Measurements from ENCODE around the gene GDF15. TPM values are rescaled to one million over a fixed set of nuclear protein-coding genes. Genes with fewer than 3 reads are reported as not detected.

The GDF15 gene, protein sequence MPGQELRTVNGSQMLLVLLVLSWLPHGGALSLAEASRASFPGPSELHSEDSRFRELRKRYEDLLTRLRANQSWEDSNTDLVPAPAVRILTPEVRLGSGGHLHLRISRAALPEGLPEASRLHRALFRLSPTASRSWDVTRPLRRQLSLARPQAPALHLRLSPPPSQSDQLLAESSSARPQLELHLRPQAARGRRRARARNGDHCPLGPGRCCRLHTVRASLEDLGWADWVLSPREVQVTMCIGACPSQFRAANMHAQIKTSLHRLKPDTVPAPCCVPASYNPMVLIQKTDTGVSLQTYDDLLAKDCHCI
- not detected for total RNA-seq
- not detected for polyA plus RNA-seq

DNA sequence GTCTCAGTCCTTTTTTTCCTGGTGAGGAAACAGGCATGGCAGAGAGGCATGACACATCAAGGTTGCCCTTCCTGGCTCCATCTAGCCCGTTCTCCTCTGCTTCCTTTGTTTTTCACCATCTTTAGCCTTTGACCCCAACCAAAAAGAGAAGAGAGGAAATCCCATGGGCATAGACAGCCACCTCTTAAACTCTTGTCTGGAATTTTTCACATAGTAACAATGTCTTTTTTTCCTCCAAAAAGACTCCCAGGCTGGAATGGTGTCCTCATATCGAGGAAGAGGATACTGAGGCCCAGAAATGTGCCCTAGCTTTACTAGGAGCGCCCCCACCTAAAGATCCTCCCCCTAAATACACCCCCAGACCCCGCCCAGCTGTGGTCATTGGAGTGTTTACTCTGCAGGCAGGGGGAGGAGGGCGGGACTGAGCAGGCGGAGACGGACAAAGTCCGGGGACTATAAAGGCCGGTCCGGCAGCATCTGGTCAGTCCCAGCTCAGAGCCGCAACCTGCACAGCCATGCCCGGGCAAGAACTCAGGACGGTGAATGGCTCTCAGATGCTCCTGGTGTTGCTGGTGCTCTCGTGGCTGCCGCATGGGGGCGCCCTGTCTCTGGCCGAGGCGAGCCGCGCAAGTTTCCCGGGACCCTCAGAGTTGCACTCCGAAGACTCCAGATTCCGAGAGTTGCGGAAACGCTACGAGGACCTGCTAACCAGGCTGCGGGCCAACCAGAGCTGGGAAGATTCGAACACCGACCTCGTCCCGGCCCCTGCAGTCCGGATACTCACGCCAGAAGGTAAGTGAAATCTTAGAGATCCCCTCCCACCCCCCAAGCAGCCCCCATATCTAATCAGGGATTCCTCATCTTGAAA, at the start of gene GDF15:
GDF15 (plus strand) TSS at position 484 of the 868 bp plus-strand sequence; CDS start at position 516, 32 bp downstream.
- Mint-ChIP-seq H3K4me3 (no peak within 1 kb of the TSS), H3K27ac (peak within 1 kb of the TSS in 1 of 3 donors; percentile 32), H3K27me3 (peaks cover 65% of the 10 kb centered on the region), H3K36me3 (no peaks in the 10 kb centered on the region), H3K9me3 (no peaks in the 10 kb centered on the region), H3K4me1 (peaks cover 0 to 14% (median 4%) of the 10 kb centered on the region in 4 donors)
- peak in 1 of 3 donors; percentile 16 for DNase-seq
- Histone ChIP-seq H3K27ac (ENCODE audit: insufficient read depth, low read length, poor library complexity, severe bottlenecking) (no peak within 1 kb of the TSS), H3K36me3 (ENCODE audit: control insufficient read depth, insufficient read depth, low read length) (no peaks in the 10 kb centered on the region), H3K9me3 (ENCODE audit: control insufficient read depth in 2 of 2, low read length in 2 of 2) (no peaks in the 10 kb centered on the region), H3K27me3 (ENCODE audit: control insufficient read depth, insufficient read depth, low read length) (peaks cover 11% of the 10 kb centered on the region), H3K4me3 (ENCODE audit: low read depth, low read length) (no peak within 1 kb of the TSS), H3K4me1 (ENCODE audit: control insufficient read depth, insufficient read depth, low read length, poor library complexity, severe bottlenecking) (peaks cover 11% of the 10 kb centered on the region)
- ATAC-seq (ENCODE audit: low read depth in 2 of 2) = no peak

DNA sequence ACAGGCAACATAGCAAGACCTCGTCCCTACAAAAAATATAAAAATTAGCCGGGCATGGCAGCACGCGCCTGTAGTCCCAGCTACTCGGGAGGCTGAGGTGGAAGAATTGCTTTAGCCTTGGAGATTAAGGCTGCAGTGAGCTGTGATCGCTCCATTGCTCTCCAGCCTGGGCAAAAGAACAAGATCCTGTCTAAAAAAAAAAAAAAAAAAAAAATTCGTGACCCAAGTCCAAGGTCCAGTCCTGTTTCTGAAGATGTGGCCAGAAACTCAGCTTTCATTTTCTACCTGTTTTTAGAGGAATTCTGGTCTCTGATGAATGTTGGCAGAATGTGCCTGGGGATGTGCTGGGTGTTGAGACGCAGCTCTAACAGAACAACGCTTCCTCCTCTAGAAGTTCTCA, 47.4 kb upstream of the GDF15 start:
- H3K4me1 ChIP-seq (ENCODE audit: control insufficient read depth, insufficient read depth, low read length, poor library complexity, severe bottlenecking) = peaks cover 16% of the 10 kb centered on the region
- H3K27me3 Mint-ChIP-seq = no peaks in the 10 kb centered on the region
- no peak overlapping the region for H3K4me3 ChIP-seq (ENCODE audit: low read depth, low read length)
- no peak overlapping the region for H3K27ac ChIP-seq (ENCODE audit: insufficient read depth, low read length, poor library complexity, severe bottlenecking)
- peak overlapping the region in 1 of 3 donors; percentile 86 for H3K27ac Mint-ChIP-seq
- peaks cover 4% of the 10 kb centered on the region for H3K36me3 Mint-ChIP-seq
- no peaks in the 10 kb centered on the region for H3K9me3 ChIP-seq (ENCODE audit: control insufficient read depth in 2 of 2, low read length in 2 of 2)
- no peaks in the 10 kb centered on the region for H3K36me3 ChIP-seq (ENCODE audit: control insufficient read depth, insufficient read depth, low read length)
- no peak for DNase-seq
- no peak for ATAC-seq (ENCODE audit: low read depth in 2 of 2)
- H3K27me3 ChIP-seq (ENCODE audit: control insufficient read depth, insufficient read depth, low read length) = no peaks in the 10 kb centered on the region
- peaks cover 5 to 24% (median 16%) of the 10 kb centered on the region in 4 donors for H3K4me1 Mint-ChIP-seq
- no peaks in the 10 kb centered on the region for H3K9me3 Mint-ChIP-seq
- peak overlapping the region; percentile 67 to 95 (median 74) for H3K4me3 Mint-ChIP-seq

DNA sequence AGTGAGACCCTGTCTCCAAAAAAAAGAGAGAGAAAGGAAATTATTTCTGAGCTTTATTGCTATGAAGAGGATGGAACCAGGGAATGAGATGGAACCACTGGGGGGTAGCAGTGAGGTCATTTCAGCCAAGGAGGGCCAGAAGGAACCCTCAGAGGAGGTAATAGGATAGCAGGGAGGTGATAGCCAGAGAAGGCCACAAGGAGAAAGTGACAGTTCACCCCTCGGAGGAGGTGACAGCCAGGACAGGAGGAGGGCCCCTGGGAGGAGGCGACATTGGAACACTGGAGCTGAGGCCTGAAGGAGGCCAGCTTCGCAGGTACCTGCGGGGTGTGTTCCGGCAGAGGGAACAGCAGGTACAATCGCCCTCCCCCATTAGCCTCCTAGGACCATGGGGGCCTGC, 46.2 kb upstream of the GDF15 start:
- Mint-ChIP-seq H3K27ac (peak overlapping the region; percentile 46 to 84 (median 56)), H3K4me1 (peaks cover 5 to 28% (median 17%) of the 10 kb centered on the region in 4 donors), H3K27me3 (no peaks in the 10 kb centered on the region), H3K9me3 (peaks cover 0 to 1% (median 0%) of the 10 kb centered on the region in 7 donors), H3K4me3 (peak overlapping the region; percentile 89 to 95 (median 92)), H3K36me3 (peaks cover 9% of the 10 kb centered on the region)
- H3K9me3 ChIP-seq (ENCODE audit: control insufficient read depth in 2 of 2, low read length in 2 of 2) = no peaks in the 10 kb centered on the region
- no peak overlapping the region for H3K27ac ChIP-seq (ENCODE audit: insufficient read depth, low read length, poor library complexity, severe bottlenecking)
- DNase-seq = no peak
- peak overlapping the region; percentile 75 for H3K4me3 ChIP-seq (ENCODE audit: low read depth, low read length)
- ATAC-seq (ENCODE audit: low read depth in 2 of 2) = no peak
- H3K4me1 ChIP-seq (ENCODE audit: control insufficient read depth, insufficient read depth, low read length, poor library complexity, severe bottlenecking) = peaks cover 16% of the 10 kb centered on the region
- H3K27me3 ChIP-seq (ENCODE audit: control insufficient read depth, insufficient read depth, low read length) = no peaks in the 10 kb centered on the region
- H3K36me3 ChIP-seq (ENCODE audit: control insufficient read depth, insufficient read depth, low read length) = peaks cover 2% of the 10 kb centered on the region

DNA sequence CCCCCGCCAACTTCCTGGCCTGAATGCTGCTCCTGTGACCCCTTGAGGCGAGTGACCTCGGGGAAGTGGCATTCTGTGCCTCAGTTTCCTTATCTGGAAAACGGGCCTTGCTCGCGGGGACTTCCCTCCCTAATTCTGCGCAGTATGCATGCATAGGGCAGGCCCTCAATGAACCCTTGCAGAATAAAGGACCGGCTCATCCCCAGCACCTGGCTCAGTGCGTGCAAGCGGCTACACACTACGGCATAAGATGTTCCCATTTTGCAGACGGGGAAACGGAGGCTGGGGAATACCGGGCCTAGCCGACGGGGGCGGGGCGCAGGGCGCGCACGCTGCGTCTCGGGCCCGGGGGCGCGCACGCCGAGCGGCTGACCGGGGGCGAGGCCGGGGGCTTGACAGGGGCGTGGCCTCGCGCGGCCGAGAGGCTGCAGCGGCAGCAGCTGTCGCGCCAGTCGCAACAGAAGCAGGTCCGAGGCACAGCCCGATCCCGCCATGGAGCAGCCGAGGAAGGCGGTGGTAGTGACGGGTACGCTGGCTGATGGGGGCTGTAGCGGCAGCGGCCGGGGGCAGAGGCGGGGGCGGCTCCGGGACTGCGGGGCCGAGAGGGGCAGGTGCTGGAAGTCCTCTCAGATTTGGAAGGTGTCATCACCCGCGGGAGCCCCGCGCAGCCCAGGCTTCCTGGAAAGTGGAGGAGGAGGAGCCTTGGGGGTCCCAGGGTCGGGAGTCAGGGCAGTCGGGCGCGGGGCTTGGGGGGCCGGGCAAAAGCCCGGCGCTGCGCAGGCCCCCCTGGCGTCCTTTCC, 45.6 kb upstream of the GDF15 start, which contains the start of gene PGPEP1:
PGPEP1 (plus strand) TSS at position 409 of the 800 bp plus-strand sequence; CDS start at position 493, 84 bp downstream.
- Mint-ChIP-seq H3K27ac (peak within 1 kb of the TSS; percentile 84 to 93 (median 91)), H3K4me1 (peaks cover 5 to 28% (median 17%) of the 10 kb centered on the region in 4 donors), H3K4me3 (peak within 1 kb of the TSS; percentile 89 to 95 (median 93)), H3K36me3 (peaks cover 16% of the 10 kb centered on the region), H3K9me3 (peaks cover 0 to 1% (median 0%) of the 10 kb centered on the region in 7 donors), H3K27me3 (no peaks in the 10 kb centered on the region)
- H3K9me3 ChIP-seq (ENCODE audit: control insufficient read depth in 2 of 2, low read length in 2 of 2) = no peaks in the 10 kb centered on the region
- ATAC-seq (ENCODE audit: low read depth in 2 of 2) (peak; percentile 36 to 46), DNase-seq (peak; percentile 34 to 61 (median 47))
- peaks cover 2% of the 10 kb centered on the region for H3K36me3 ChIP-seq (ENCODE audit: control insufficient read depth, insufficient read depth, low read length)
- no peaks in the 10 kb centered on the region for H3K27me3 ChIP-seq (ENCODE audit: control insufficient read depth, insufficient read depth, low read length)
- peaks cover 16% of the 10 kb centered on the region for H3K4me1 ChIP-seq (ENCODE audit: control insufficient read depth, insufficient read depth, low read length, poor library complexity, severe bottlenecking)
- H3K4me3 ChIP-seq (ENCODE audit: low read depth, low read length) = peak within 1 kb of the TSS; percentile 75
- peak within 1 kb of the TSS; percentile 66 for H3K27ac ChIP-seq (ENCODE audit: insufficient read depth, low read length, poor library complexity, severe bottlenecking)

DNA sequence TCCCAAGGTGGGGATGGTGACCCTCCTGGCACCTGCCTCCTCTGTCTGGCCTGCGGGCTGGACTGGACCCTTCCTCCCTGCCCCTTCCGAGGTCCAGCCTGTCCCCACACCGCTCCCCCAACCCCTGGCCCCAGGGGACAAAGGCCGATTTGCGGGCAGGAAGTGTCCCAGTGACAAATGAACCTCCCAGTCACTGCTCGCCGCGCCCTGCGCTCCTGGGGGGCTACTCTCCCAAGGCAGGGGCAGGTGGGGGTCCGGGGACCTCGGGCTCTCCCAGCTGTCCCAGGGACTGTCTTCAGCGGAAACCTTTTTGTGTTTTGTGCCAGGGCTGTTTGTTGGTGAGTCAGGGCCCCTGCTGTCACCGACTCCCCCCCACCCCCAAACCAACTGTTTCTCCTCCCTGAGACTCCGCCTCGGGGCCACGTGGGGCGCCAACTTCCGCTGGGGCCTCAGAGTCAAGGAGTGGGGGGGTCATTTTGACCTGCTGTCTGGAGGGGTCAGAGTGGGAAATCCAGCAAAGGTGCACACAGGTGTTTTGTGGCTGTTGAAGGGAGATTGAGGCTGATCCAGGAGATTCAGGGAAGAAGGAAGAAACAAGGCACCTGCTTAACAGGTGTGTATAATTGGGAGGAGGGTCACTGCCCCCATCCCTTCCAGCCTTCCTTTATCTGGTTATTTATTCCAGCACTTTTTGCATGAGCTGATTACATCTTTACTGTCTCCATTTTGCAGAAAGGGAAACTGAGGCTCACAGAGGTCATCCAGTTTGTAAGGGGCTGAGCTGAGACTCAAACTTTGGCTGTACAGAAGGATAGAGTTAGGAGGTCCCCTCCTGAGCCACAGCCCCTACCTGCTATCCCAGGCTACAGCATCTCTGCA, 44.7 kb upstream of the GDF15 start:
- H3K9me3 ChIP-seq (ENCODE audit: control insufficient read depth in 2 of 2, low read length in 2 of 2) = no peaks in the 10 kb centered on the region
- H3K27me3 ChIP-seq (ENCODE audit: control insufficient read depth, insufficient read depth, low read length) = no peaks in the 10 kb centered on the region
- peaks cover 5 to 32% (median 18%) of the 10 kb centered on the region in 4 donors for H3K4me1 Mint-ChIP-seq
- peak overlapping the region; percentile 79 to 93 (median 91) for H3K27ac Mint-ChIP-seq
- peaks cover 2% of the 10 kb centered on the region for H3K36me3 ChIP-seq (ENCODE audit: control insufficient read depth, insufficient read depth, low read length)
- H3K27me3 Mint-ChIP-seq = no peaks in the 10 kb centered on the region
- peaks cover 20% of the 10 kb centered on the region for H3K36me3 Mint-ChIP-seq
- H3K4me3 ChIP-seq (ENCODE audit: low read depth, low read length) = peak overlapping the region; percentile 56
- peak overlapping the region; percentile 66 for H3K27ac ChIP-seq (ENCODE audit: insufficient read depth, low read length, poor library complexity, severe bottlenecking)
- peak; percentile 76 to 79 for ATAC-seq (ENCODE audit: low read depth in 2 of 2)
- peak; percentile 40 to 77 (median 43) for DNase-seq
- H3K9me3 Mint-ChIP-seq = peaks cover 0 to 1% (median 0%) of the 10 kb centered on the region in 7 donors
- H3K4me1 ChIP-seq (ENCODE audit: control insufficient read depth, insufficient read depth, low read length, poor library complexity, severe bottlenecking) = peaks cover 16% of the 10 kb centered on the region
- H3K4me3 Mint-ChIP-seq = peak overlapping the region; percentile 89 to 95 (median 93)

DNA sequence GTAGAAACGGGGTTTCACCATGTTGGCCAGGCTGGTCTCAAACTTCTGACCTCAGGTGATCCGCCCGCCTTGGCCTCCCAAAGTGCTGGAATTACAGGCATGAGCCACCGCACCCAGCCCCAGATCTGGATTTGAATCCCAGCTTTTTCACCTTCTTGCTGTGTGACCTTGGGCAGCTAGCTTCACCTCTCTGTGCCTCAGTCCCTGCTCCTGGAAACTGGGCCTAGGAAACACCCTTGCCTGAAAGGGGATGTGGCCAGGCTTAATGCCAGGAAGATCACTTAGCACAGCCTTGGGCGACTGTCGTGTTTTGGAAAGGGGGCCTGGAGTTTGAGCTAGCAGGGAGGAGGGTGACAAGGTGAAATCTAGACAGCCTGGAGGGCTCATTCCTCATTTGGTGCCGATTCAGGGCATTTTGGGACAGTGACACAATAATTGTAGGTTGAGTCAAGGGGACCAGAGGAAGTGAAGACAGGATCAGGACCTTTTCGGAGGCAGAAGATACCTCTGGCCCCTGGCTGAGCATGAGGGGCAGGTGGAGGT, 43.8 kb upstream of the GDF15 start:
- DNase-seq (no peak), ATAC-seq (ENCODE audit: low read depth in 2 of 2) (no peak)
- no peaks in the 10 kb centered on the region for H3K9me3 ChIP-seq (ENCODE audit: control insufficient read depth in 2 of 2, low read length in 2 of 2)
- H3K9me3 Mint-ChIP-seq = peaks cover 0 to 1% (median 0%) of the 10 kb centered on the region in 7 donors
- peak overlapping the region; percentile 20 to 88 (median 79) for H3K27ac Mint-ChIP-seq
- H3K27me3 ChIP-seq (ENCODE audit: control insufficient read depth, insufficient read depth, low read length) = no peaks in the 10 kb centered on the region
- peaks cover 2% of the 10 kb centered on the region for H3K36me3 ChIP-seq (ENCODE audit: control insufficient read depth, insufficient read depth, low read length)
- H3K4me1 ChIP-seq (ENCODE audit: control insufficient read depth, insufficient read depth, low read length, poor library complexity, severe bottlenecking) = peaks cover 16% of the 10 kb centered on the region
- H3K36me3 Mint-ChIP-seq = peaks cover 23% of the 10 kb centered on the region
- peak overlapping the region; percentile 89 to 95 (median 93) for H3K4me3 Mint-ChIP-seq
- H3K4me1 Mint-ChIP-seq = peaks cover 5 to 34% (median 21%) of the 10 kb centered on the region in 4 donors
- H3K27me3 Mint-ChIP-seq = no peaks in the 10 kb centered on the region
- H3K4me3 ChIP-seq (ENCODE audit: low read depth, low read length) = no peak overlapping the region
- no peak overlapping the region for H3K27ac ChIP-seq (ENCODE audit: insufficient read depth, low read length, poor library complexity, severe bottlenecking)
